GM19438 (cell line): ENCODE results near the gene INIP.
"Not testable (repeated sequence)": the region's sequence is repeated elsewhere in the genome, so short reads cannot be mapped to it uniquely, and the experiment has no call there.

Source experiments
- ATAC-seq: cut with Tn5 transposase; IDR thresholded peaks from one replicate; pipeline ENCODE4 v1.9.1; 2021; ENCODE audit warnings: low read depth; ENCODE audit not compliant: unreplicated experiment

The INIP gene

GRCh38 chr9:112677040-112677439 lies 40.9 kb downstream of the INIP start:
- no peak for ATAC-seq

DNA sequence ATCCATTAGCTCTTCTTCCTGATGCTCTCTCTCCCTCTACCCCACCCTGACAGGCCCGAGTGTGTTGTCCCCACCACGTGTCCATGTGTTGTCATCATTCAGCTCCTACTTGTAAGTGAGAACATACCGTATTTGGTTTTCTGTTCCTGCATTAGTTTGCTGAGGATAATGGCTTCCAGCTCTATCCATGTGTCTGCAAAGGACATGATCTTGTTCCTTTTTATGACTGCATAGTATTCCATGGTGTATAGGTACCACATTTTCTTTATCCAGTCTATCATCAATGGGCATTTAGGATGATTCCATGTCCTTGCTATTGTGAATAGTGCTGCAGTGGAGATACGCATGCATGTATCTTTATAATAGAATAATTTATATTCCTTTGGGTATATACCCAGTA lies 44.7 kb downstream of the INIP start:
- ATAC-seq, result not testable (repeated sequence)

- no peak for ATAC-seq
Measured at GRCh38 chr9:112670991-112671625, 46.8 kb downstream of the INIP start.

DNA sequence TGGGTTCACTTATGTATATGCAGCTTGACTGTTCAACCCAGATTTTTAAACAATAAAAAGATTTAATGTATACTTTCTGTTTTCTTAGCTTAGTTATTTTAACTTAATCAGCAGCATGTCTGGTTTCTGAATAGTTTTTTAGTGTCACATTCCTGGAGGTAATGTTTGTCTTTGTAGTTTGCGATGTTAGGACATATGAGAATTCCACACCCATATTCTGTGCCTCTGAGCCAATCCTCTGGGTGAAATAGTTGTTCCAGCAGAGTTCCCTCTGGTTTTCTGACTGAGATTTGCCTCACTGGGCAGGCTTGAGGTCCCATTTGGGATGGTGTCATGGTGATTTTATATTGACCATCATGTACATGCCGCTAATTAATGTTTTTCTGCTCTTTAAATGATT lies 48.6 kb downstream of the INIP start:
- no peak for ATAC-seq

- no peak for ATAC-seq
Measured at GRCh38 chr9:112665347-112665746, 52.6 kb downstream of the INIP start.

DNA sequence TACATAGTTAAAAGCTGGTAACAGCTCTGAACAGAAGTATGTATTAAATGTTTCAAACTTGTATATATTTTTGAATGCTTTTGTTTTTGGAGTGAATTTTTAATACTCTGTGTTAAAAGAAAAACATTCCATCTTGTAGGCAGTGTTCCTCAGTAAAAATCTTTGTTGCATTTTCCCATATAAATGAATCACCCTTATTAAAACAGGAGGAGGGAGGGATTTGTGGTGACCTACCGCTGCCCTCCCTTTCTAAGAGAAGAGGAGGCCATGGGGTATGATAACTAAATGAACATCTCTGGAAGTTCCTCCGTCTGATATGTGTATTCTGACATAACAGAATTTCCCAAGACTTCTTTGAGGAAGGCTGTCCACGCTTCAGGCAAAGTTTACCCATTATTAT lies 53.4 kb downstream of the INIP start:
- ATAC-seq, result no peak

DNA sequence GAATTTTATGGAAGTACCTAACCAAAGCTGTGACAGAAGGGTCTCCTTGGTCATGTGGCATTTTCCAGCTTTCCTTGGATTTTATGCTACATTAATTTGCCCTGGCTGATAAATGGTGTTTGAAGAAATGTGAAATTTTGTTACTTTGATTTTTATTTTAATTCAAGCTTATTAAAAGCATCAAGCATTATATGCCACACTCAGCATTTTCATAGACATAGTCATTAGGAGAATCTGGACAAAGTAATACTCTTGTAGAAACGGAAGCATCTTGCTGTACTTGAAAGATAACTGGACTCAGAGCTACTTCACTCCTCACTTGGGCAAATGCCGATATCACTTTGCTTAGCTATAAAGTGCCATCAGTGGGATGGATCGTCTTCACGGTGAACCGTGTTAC lies 54.2 kb downstream of the INIP start:
- ATAC-seq, result no peak

- ATAC-seq, result no peak
Measured at GRCh38 chr9:112659906-112660305, 58.0 kb downstream of the INIP start.

DNA sequence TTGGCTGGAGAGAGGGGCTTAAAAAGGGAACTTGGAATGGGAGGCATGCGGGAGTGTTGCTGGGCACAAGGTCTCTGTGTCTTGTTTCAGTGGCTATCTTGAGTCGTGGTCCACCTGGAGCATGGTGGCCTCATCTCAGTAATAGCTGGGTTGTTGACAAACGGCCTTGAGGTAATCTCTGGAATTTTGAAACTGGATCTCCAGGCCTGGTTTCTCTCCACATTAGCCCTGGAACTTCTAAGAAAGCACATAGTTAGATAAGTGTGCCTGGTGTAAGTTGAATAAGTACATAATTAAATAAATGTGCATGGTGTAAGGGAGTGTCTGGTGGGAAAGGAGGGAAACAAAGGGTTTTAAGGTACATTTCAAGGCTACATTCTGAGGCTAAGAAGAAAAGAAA lies 62.2 kb downstream of the INIP start:
- ATAC-seq, result no peak

- ATAC-seq, result no peak
Measured at GRCh38 chr9:112654282-112654681, 63.6 kb downstream of the INIP start.

GRCh38 chr9:112648624-112649023 lies 69.3 kb downstream of the INIP start:
- ATAC-seq, result no peak

DNA sequence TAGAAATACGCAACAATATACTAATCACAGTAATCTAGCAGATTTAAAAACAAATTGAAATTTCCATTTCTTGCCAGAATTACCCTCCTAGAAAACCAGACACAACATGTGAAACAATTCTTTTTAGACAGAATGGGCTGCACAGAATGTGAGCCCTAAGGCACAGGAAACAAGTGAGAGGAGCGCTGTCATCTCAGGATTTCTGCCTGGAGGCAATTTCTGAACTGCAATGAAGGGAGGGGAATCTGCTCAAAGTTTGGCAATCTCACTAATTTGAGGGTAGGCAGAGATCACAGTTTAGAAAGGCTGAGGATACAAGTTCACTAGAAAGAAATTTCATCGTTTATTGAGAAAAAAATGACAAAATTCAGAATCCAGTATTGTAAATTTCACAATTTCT lies 70.3 kb downstream of the INIP start:
- ATAC-seq, result no peak

DNA sequence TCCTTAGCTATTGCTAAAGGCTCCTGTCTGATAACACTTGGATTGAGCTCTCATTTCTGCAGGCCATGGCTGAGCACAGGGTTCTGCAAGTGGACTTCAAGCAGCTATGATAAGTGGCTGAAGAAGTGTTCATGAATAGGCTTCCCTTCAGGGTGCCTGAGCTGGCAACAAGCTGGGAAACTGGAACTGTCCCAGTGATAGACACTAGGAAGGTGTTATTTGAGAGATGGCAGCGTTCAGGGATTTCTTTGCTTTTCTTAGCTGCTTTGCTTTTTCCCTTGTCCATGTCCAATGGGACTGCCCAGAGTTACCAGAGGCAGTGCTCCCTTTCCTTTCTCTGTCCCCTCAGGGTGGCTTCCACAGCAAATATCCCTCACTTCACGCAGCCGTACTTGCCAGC lies 75.8 kb downstream of the INIP start:
- ATAC-seq, result no peak

DNA sequence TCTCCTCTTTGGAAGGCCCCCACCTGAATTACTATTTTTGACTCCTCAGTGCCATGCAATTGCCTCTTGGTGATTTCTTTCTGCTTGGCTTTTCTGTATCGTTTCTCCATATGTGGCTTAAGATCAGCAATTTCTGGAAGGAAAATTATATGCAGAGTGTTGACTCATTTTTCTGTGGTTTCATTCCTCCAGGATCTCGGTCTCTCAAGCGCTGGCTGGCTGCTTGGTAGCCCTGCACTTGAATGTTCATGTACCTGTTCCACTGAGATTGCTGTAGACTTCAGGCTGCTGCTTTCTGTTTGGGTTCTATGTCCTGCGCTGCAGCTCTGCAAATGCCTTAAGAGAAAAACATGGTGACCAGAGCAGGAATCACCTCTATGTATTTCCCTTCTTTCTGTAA lies 77.6 kb downstream of the INIP start:
- no peak for ATAC-seq
